ENCODE measurements around the gene XPO5.
A peak's percentile ranks its signal among the peaks of the same experiment; 100 is the strongest.
"Not testable (repeated sequence)": the region's sequence is repeated elsewhere in the genome, so short reads cannot be mapped to it uniquely, and the experiment has no call there.

XPO5 gene

DNA sequence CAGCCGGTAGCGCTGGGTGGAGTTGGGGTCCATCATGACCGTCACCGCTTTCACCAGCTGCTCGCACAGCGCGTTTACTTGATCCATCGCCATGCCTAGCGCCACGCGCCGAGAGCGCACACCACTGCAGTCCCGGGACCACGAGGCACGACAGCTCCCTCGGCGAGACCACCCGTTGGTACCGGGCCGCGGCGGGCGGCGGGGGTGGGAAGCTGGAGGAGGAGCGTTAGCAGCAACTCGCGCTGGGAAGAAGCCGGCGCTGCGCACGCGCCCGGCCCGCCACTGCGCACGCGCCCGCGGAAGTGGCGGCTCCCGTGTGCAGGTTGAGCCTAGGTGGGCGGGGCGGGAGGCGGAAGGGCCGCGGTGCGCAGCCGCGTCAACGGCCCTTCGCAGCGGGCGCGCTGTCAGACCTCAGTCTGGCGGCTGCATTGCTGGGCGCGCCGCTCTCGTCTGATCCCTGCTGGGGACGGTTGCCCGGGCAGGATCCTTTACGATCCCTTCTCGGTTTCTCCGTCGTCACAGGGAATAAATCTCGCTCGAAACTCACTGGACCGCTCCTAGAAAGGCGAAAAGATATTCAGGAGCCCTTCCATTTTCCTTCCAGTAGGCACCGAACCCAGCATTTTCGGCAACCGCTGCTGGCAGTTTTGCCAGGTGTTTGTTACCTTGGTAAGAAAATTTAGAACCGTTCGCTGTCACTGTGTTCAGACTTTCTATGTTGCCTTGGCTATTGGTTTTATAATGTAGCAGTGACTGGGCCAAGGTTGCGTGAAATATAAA is at the start of gene XPO5, which contains the start of gene POLH:
XPO5 (minus strand) TSS at position 267 of the 780 bp plus-strand sequence; CDS start at position 93, 174 bp downstream.
POLH (plus strand) TSS at position 414 of the 780 bp plus-strand sequence. CDS start 6,135 bp downstream, outside the sequence.
- DNase-seq (ENCODE audit: low read depth in 3 of 3) = peak; percentile 84 to 91 (median 84)

DNA sequence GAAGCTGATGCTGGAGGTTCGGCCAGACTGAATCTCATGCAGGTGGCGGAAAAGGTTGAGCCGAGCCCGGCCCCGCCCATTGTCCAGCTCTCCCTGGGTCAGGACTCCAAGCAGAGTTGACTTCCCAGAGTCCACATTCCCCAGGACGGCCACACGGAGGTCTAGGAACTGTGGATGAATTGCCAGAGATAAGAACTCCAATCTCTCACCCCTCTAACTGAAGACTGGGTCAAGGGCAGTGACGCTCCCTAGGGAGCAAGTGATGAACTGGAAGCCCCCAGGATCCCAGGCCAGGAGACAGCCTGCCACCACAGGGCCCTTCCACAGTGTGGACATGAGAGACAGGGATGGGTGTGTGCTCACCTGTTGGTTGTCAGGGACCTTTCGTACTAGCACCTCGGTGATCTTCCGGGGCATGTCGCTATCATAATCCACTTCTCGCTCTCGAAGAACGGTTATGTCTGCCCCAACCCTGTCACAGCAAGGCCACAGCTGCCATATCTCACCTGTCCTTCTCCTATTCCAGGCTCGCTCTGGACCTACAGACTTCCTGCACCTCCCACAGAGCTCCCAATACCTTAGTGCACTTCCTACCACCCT is 49.7 kb upstream of the XPO5 start:
- no peak for DNase-seq (ENCODE audit: low read depth in 3 of 3)

DNA sequence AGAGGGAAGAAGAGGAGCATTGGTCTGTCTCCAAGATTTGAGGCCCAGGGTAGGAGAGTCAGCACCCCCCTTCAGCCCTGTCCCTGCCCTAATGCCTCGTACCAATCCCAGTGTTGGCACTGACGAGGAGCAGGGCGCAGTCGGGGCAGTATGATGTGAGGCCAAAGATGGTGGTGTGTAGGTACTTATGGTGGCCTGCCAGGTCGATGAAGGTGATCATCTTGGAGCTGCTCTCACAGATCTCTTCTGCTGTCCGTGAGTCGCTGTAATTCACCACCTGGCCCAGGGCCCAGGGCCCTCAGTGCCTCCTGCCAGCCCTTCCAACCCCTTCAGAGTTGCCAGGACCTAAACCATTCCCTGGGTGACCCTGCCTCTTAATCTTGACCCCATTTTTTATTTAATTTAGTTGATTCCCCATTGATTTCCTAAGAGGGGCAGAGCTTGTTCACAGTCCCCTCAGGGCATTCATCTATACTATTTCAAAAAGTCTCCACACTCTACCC is 49.0 kb upstream of the XPO5 start:
- DNase-seq (ENCODE audit: low read depth in 3 of 3) = no peak

DNA sequence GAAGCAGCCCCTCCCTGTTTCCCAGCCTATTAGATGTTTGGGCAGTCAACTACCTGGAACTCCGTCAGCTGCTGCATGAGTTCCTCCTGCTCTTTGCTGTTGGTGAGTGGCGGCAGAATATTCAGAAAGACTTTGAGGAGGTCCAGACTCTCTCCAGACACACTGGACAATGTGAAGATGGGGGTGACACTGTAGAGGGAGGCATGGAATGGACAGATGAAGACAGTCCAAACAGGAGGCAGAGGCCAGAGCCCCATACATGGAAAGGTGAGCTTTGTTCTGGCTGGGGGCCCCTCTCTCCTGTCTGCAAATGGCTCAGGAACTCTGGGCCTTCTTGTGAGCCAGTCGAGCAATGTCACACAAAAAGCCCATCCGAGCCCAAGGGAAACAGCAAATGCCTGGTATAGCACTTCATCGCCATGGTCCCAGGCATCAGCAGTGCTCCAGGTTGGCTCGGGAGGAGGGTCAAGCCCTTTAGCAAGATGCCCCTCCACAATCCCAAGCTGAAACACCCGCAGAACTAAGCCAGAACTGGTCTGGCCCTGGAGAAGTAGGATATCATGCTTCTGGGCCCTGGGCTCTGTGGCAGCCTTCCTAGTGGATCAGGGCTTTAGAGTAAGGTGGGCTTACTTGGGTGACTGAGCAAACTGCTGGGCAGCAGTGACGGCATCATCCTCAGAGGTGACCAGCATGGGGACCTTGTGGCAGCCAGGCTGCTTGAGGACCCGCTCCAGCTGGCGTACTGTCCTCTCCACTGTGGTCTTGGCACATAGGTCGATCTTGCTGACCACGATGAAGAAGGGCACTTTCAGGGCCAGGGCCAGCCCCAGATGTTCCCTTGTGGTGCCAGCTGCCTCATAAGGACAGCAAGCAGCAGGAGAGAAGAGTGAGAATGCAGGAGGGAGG is 48.3 kb upstream of the XPO5 start:
- no peak for DNase-seq (ENCODE audit: low read depth in 3 of 3)

DNA sequence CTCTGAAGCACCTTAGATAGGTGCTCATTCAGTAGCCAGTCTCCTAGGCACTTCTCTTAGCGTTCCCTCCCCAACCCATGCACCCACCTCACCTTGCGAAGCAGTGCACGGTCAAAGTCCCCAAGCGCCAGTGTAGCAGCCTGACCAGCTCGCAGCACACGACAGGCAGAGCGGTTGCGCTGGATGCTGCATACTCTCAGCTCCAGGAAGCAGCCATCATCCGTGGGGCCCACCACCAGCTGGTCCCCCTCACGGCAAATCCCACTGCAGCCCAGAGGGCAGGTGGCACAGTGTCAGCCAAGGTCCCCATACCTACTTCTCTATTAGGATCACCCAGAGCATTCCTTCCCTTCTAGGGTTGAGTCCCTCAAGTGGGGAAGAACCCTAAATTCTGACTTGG is 46.7 kb upstream of the XPO5 start:
- no peak for DNase-seq (ENCODE audit: low read depth in 3 of 3)

DNA sequence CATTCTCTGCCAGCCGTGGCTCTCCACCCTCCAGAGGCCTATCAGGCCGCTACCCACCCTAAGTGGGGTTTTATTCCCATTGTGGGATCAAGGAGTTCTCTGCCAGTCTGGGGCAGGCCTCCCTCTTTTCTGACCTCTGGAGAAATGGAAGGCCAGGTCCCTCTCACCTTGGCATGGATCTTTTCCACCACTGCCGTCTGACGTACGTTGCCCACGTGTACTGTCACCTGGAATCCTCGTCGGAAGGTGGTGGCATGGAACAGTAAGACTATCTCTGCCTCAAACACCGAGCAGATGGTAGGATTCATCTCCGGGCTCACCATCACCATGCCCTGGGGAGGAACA is 46.0 kb upstream of the XPO5 start:
- no peak for DNase-seq (ENCODE audit: low read depth in 3 of 3)

DNA sequence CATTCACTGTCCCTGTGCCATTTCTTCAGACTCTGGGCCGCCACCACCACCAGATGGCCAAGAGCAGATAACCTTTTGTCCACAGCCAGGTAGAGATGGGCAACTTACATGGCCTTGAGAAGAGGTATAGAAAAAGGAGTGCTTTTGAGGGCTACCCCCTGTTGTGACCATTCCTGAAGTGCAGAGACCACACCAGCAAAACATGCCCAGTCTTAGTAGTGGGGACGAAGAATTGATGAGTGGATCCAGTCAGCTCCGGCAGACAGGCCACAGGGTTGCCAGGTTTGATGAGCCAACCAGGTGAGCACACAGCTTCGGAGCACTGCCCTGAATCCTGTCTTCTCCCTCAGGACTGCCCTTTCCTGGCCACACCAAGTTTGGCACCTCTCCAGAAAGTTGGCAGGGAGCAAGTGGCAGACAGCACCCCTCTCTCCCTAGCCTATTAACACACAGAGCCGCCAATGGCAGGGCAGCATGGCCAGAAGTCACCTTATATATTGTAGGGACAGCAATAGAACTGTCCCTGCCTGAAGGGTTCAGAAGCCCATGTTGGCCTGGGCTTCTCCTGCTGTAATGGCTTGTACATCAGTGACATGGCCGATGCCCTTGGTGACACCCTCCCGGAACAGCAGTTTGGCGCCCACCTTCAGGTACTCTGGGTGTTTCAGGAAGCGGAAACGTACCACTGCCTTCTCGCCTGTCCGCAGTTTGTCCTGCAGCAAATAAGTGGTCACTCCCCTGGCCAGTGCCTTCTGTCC is 45.4 kb upstream of the XPO5 start:
- DNase-seq (ENCODE audit: low read depth in 3 of 3) = no peak

DNA sequence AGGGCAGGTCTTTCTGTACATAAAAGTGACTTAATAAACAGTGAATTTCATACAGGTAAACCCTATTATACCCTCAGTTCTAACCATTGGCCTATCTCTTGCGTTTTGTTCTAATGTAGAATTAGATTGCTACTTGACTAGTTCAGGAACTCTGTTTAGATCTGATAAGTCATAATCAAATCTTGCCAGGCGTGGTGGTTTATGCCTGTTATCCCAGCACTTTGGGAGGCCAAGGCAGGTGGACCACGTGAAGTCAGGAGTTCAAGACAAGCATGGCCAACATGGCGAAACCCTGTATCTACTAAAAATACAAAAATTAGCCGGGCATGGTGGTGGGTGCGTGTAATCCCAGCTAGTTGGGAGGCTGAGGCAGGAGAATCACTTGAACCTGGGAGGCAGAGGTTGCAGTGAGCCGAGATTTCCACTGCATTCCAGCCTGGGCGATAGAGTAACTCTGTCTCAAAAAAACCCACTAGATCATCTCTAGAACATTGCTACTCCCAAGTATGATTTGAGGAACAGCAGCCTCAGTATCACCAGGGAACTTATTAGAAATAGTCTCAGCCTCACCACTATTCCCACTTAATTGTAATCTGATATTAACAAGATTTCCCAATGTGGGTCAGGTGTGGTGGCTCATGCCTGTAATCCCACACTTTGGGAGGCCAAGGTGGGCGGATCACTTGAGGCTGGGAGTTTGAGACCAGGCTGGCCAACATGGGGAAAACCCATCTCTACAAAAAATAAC is 41.1 kb upstream of the XPO5 start:
- no peak for DNase-seq (ENCODE audit: low read depth in 3 of 3)

DNA sequence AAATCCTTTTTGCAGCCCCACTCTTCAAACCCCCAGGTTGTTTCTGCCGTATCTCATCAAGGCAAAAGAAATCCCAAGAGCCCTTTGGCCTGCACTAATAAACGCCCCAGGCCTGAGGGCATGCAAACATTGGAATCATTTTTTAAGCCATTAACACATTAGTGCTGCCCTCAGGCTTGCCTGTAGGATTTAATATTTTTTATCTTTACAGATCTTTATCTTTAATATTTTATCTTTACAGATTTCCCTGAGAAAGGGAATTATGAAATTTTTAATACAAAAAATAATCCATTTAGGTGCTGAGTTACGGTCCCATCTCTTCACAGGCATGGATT is 38.5 kb upstream of the XPO5 start:
- DNase-seq (ENCODE audit: low read depth in 3 of 3) = no peak

DNA sequence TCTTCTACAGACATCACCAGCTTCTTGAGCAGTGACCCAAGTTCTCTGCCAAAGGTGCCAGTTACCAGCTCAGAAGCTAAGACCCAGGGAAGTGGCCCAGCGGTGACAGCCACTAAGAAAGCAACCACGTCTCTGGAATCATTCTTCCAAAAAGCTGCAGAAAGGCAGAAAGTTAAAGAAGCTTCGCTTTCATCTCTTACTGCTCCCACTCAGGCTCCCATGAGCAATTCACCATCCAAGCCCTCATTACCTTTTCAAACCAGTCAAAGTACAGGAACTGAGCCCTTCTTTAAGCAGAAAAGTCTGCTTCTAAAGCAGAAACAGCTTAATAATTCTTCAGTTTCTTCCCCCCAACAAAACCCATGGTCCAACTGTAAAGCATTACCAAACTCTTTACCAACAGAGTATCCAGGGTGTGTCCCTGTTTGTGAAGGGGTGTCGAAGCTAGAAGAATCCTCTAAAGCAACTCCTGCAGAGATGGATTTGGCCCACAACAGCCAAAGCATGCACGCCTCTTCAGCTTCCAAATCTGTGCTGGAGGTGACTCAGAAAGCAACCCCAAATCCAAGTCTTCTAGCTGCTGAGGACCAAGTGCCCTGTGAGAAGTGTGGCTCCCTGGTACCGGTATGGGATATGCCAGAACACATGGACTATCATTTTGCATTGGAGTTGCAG is 38.0 kb upstream of the XPO5 start:
- no peak for DNase-seq (ENCODE audit: low read depth in 3 of 3)

DNA sequence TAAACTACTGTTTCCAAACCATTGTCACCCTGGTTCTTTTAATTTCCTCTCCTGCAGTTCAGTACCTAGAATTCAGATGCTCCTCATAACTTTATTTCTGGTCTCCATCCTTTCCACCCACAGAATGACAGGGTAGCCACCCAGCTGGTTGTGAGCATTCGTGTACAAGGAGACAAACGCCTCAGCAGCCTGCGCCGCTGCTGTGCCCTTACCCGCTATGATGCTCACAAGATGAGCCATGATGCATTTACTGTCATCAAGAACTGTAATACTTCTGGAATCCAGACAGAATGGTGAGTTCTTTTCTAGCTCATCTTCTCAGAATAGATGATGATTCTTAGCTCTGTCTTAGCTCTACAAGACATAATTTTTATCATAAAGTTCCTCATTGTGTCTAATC is 34.6 kb upstream of the XPO5 start:
- DNase-seq (ENCODE audit: low read depth in 3 of 3) = no peak

DNA sequence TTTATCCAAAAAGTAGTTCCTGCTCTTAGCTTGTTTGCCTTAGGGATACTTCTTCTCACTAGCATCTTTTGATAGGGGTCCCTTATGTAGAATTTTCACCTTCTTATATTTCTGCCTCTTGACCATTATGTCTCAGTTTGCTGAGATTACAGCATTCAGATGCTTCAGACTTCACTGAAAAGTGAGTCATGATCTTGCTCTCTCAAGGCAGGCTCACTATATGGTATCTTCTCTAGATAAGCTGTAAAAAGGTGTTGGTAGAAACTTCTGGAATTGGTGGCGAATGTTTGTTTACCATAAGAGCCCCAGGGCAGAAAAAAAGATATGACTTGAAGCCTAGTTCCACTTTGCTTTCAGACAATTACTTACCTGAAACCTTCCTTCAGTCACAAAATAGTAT is 33.6 kb upstream of the XPO5 start:
- no peak for DNase-seq (ENCODE audit: low read depth in 3 of 3)

DNA sequence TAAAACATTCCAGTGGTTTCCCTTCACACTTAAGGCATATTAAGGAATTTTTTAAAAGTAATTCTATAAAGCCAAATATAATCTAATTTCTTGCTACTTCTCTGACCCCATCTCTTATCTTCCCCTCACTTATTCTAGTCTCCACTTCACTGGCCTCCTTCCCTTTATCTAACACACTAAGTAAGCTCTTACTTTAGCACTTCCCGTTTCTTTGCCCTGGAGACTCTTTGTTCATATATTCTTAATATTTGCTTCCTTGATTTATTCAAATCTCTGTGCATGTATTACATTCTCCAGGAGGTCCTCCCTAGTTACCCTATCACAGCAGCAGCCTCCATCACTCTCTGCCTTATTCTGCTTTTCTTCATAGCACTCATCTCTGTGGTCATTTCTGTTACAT is 33.0 kb upstream of the XPO5 start:
- DNase-seq (ENCODE audit: low read depth in 3 of 3) = no peak

DNA sequence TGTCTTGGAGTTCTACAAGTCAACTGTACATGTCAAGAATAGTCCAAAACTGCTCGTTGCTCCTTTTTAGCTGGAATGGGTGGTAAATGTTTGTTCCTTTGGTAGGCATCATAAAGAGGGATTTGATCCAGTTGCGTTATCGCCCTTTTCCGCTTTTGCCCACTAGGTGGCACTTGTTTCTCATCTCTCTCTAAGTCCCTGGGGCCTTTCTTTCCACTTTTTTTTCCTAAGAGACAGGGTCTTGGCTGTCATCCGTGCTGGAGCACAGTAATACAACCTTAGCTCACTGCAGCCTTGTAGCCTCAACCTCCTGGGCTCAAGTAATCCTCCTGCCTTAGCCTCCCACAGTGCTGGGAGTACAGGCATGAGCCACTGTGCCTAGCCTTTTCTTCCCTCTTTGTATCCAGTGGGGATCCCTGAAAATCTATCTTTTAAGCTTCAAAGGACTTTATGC is 32.5 kb upstream of the XPO5 start:
- DNase-seq (ENCODE audit: low read depth in 3 of 3) = peak; percentile 28 to 54 (median 40)

DNA sequence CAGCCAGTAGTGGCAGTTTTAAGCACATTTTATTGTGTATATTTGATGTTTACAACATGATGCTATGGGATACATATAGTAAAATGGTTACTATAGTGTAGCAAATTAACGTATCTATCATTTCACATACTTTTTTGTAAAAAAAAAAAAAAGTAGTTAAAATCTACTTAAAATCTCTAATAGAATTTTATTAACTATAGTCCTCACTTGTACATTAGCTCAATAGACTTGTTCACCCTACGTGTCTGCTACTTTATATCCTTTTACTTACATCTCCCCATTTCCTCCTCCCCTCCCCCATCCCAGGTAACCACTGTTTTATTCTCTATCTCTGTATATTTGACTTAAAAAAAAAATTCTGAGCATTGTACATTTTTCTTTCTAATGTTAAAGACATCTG is 30.2 kb upstream of the XPO5 start:
- DNase-seq (ENCODE audit: low read depth in 3 of 3) = no peak

DNA sequence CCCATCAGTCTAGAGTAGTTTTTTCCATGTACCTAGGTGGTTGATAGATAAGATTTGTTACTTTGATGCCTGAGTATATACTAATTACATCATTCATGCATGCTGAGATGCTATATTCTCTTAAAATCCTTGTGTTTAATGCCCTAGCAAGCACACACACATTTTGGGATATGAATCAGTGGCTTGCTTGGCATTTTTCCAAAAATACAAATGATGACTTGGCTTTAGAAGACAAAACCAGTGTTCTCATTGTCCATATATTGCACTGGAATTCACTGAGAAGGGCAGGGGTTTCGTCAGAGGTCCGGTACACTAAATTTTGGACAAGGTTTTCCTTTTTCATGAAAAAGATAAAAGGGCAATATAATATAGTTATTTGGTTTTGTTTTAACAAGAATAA is 28.3 kb upstream of the XPO5 start:
- DNase-seq (ENCODE audit: low read depth in 3 of 3) = no peak

DNA sequence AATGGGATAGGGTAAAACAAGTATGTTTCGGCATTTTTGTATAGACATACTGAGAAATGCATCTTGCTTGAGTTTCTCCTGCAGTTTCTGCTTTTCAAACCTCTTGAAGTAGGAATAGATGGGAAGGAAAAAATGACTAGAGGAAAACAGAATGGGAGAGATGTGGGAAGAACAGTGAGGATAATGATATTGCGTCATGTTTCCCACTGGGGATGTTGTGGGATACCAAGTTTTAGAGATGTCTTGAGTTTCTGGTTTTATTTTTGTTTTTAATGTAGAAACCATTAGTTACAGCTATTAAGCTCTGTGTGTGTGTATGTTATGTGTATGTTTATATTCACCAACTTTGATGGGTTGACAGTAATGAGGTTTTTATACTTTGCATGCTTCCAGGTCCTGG is 24.8 kb upstream of the XPO5 start:
- no peak for DNase-seq (ENCODE audit: low read depth in 3 of 3)

DNA sequence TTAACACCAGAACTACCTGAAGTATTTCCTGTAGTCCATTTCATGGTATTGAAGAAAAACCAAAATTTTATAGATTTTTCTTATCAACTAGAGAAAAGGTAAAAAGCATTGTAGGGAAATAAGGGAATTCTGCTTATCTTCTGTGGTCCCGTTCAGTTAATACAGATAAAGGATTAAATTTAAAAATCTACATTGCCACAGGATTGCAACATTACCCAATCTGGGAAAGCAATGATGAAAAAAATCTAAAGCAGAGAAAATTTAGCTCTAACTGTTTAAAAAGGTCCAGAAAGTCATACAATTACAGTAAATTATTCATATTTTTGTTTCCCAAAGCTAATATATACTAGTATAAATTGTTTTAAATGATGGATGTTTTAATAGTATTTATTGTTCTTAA is 18.1 kb upstream of the XPO5 start:
- no peak for DNase-seq (ENCODE audit: low read depth in 3 of 3)

DNA sequence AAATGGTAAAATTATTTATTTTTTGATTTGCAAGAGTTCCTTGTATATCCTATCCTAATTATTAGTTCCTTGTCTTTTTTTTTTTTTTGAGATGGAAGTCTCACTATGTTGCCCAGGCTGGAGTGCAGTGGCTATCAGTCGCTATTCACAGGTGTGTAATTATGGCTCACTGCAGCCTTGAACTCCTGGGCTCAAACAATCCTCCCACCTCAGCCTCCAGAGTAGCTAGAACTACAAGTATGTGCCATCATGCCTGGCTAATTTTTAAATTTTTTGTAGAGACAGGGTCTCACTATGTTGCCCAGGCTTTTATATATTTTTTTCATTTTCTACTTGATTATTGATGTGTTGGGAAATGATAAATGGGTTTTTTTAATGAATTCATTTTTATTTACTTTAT is 13.7 kb upstream of the XPO5 start:
- not testable (repeated sequence) for DNase-seq (ENCODE audit: low read depth in 3 of 3)

DNA sequence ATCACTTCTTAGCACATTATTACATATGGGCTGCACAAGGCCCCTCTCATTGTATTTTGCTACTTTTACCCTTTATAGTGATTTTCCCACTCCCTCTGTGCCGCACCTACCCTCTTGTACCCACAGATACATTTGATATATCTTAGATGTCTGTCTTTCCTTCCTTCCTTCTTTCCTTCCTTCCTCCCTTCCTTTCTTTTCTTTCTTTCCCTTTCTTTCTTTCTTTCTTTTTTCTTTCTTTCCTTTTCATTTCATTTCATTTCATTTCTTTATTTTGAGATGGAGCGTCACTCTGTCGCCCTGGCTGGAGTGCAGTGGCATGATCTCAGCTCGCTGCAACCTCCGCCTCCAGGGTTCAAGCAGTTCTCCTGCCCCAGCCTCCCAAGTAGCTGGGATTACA is 12.4 kb upstream of the XPO5 start:
- DNase-seq (ENCODE audit: low read depth in 3 of 3) = no peak

All from stimulated activated CD4-positive, alpha-beta T cell treated with anti-CD3 and anti-CD28 coated beads, TNF-alpha, amount 100 ng/mL, for 24 hours (primary cell).